HCEC 1CT (cell line): ENCODE results near the gene FGA.

Experiments
- DNase-seq: peaks from one replicate; pipeline ENCODE4 v3.0.0-alpha.2; 2017

FGA gene

GRCh38 chr4:154577324-154577723 is 13.2 kb downstream of the FGA start:
- no peak for DNase-seq

DNA sequence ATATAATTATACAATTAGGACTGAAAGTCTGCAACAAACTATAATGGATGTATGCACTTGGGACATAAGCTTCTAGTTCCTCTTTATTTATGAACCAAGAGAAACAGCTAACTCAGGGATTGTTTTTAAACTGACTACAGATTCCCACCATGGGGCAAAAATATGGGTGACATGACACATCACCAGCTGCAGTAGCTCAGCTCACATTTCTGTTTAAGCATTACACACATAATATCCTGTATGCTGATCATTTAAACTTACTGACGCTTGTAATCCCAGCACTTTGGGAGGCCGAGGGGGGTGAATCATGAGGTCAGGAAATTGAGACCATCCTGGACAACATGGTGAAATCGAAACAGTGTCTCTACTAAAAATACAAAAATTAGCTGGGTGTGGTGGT is 16.2 kb downstream of the FGA start:
- peak; percentile 60 for DNase-seq

DNA sequence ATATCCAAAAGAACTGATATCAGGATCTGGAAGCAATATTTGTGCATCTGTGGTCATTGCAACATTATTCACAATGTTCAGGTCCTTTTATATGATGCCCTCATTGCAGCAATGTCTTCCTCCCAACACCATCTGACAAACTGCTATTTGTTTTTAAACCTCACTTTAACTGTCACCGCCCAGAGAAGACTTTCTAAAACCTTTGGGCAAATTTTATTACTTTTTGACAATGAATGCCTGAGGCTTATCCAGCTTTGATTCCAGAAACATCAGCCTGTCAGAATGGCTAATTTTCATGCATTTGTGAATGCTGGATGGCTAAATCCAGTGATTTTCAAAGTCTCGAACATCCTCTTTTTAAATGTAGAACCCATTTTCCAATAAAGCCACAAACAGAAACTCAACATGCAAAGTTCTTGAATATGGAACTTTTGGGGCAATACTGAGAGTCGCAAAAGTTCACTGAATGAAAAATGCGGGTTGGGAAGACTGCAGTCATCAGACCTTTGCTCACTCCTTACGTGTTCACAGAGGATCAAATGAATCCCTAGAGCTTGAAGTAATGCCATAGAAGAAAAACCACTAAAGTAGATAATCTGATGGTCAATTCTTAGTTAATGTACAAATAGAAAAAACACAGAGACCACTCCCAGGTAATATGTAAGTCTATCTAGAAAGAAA is 17.2 kb downstream of the FGA start:
- DNase-seq: no peak

- DNase-seq: no peak
Observed at GRCh38 chr4:154569584-154569983, 21.0 kb downstream of the FGA start.

DNA sequence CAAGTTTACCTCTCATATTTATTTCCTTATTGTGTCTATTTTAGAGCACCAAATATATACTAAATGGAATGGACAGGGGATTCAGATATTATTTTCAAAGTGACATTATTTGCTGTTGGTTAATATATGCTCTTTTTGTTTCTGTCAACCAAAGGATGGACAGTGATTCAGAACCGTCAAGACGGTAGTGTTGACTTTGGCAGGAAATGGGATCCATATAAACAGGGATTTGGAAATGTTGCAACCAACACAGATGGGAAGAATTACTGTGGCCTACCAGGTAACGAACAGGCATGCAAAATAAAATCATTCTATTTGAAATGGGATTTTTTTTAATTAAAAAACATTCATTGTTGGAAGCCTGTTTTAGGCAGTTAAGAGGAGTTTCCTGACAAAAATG is 21.5 kb downstream of the FGA start:
- DNase-seq: peak; percentile 3

DNA sequence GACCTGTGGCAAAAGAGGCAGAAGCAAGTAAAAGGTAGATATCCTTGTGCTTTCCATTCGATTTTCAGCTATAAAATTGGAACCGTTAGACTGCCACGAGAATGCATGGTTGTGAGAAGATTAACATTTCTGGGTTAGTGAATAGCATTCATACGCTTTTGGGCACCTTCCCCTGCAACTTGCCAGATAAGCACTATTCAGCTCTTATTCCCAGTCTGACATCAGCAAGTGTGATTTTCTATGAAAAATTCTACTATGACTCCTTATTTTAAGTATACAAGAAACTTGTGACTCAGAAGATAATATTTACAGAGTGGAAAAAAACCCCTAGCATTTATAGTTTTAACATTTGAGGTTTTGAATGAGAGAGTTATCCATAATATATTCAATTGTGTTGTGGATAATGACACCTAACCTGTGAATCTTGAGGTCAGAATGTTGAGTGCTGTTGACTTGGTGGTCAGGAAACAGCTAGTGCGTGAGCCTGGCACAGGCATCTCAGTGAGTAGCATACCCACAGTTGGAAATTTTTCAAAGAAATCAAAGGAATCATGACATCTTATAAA is 23.8 kb downstream of the FGA start:
- DNase-seq: peak; percentile 31

DNA sequence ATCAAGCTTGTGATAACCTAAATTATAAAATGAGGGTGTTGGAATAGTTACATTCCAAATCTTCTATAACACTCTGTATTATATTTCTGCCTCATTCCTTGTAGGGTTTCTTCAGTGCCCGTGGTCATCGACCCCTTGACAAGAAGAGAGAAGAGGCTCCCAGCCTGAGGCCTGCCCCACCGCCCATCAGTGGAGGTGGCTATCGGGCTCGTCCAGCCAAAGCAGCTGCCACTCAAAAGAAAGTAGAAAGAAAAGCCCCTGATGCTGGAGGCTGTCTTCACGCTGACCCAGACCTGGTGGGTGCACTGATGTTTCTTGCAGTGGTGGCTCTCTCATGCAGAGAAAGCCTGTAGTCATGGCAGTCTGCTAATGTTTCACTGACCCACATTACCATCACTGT is 24.8 kb downstream of the FGA start:
- DNase-seq: no peak

DNA sequence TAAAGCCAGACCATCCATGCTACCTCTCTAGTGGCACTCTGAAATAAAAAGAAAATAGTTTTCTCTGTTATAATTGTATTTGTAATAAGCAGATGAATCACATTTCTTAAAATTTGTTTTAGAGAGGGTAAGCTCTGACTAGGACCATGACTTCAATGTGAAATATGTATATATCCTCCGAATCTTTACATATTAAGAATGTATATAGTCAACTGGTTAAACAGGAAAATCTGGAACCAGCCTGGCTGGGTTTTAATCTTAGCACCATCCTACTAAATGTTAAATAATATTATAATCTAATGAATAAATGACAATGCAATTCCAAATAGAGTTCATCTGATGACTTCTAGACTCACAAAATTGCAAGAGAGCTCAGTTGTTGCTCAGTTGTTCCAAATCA is 26.2 kb downstream of the FGA start:
- no peak for DNase-seq

- DNase-seq: no peak
Observed at GRCh38 chr4:154562697-154563254, 27.8 kb downstream of the FGA start, which contains the start of gene FGB. Gene FGB (plus strand): TSS chr4:154563011. CDS start chr4:154563019, 8 bp downstream.

DNA sequence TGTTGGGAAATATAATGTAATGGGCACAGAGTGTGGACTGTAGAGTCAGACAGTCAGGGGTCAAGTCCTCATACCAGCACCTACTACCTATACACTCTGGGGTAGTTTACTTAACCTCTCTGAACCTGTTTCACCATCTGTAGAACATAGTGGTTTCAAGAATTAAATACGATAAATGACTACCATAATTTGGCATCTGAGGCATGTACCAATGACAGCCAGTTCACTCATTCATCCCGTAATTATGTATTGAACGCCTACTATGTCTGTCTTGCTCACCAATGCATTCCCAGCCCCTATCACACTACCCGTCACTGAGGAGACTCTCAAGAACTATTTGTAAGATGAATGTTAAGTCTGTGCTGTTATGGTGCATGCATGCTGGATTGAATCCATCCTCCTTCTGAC is 29.7 kb downstream of the FGA start:
- DNase-seq: peak; percentile 75

DNA sequence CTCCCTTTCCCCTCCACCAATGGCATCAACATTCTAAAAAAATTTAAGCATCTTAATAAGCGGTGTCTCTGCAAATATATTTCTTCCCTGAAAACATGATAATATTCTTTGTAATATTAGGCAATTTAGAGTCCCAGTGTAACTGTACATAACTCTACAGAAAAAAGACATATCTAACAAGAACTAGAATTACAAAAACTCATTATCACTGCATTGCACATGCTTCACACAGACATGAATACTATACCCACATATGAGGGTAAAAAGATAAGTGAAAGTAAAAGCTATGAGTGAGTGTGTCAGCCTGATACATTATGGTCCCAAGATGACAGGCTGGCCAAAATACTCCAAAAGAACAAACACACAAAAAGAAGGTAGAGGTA is 30.1 kb downstream of the FGA start:
- no peak for DNase-seq

- peak; percentile 37 for DNase-seq
Observed at GRCh38 chr4:154559494-154560418, 30.8 kb downstream of the FGA start.

GRCh38 chr4:154559141-154559493 is 31.4 kb downstream of the FGA start:
- DNase-seq: no peak

DNA sequence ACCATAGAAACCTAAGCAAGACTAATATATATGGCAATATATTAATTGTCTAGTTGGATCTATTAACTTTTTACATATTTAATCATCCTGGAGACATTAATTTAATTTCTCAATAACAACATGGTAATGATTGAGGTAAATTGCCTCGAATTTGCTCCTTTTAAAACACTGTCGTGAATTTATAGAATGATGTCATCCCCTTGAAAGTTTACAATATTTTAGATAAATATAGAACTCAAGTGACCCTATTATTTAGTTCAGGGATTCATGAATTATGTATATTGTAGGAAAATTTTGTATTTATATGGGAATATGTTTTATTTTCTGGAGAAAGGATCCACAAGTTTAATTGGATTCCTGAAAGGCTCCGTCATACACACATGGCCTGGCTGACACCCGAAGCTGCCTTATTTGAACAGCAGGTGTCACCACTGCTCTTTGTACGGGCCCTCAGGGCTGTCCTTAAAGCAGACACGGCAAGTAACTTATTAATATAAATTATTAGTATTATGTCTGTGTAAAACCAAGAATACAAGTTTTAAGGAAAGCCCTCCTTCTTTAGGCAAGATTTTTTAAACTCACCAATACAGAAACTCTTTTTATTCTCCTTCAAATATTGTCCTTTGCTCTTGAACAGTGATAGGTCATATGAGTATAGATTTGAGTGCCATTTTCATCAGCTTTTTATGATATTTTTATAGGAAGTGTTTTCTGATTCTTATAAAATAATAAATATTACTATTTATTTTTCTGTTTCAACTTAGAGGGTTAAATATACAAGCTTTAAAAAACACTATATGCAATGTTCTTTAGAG is 38.5 kb downstream of the FGA start:
- peak; percentile 61 for DNase-seq

DNA sequence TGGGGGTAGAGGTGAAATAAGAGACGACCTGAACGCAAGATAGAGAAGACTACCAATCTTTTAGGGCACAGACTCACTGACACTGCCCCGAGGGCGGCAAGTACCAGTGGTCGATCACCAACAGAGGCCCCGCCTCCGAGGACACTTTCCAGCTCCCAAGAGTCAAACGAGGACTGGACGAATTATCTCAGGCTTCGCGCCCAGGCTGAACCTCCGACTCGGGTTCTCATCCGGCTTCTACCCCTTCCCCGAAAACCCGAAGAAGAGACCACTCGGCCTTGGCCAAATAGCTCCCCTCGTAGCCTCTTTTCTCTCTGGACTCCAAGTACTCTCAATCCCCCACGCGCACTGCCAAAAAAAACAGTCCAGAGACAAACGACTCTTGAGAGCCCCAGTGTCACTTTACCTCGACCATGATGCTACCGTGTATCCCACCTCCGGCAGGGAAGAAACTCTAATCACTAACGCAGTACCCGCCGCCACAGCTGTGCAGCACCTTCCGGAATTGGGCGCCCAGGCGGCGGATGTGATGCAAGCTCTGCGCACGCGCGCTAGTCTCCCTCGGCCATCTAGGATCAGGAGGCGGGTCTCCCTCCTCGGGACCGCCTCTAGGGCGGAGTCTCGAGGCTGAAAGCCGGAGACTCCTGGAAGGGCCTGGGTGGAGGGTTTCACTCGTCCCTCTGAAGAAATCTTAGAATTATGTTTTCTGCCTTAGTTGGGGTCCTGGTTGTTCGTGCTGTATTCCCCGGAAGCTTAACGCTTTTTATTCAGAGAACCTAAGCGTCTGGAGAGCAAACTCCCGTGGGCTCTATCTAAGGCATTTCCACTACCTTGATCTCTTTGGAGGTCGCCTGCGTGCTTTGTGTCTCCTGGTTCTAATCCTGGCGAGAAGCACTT is 40.4 kb downstream of the FGA start, which contains the start of gene PLRG1:
Gene PLRG1 (minus strand): TSS at position 507 of the 897 bp plus-strand sequence. CDS start 92 bp downstream, at position 415.
- peak; percentile 78 for DNase-seq

GRCh38 chr4:154545689-154546088 is 44.9 kb downstream of the FGA start:
- DNase-seq: no peak

DNA sequence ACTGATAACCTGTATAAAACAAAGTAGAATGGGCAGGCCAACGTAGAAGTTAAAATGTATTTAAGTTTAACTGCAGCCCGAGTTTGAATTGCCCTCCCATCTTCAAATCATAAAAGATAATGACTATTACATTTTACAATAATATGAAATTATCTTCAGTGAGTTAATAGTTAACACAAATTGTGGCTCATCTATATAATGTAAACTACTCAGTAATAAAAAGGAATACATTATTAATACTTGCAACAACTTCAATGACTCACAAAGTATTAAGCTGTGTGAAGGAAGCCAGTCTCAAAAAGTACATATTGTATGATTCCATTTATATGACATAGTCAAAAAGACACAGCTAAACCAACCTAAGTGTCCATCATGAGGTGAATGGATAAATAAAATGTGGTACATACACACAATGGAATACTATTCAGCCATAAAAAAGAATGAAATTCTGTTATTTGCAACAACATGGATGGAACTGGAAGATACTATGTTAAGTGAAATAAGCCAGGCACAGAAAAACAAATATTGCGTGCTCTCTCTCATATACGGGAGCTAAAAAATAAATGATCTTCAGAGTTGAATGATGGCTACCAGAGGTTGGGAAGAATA is 48.2 kb downstream of the FGA start:
- DNase-seq: no peak
